Adipose tissue (tissue), 3 donors: Measurements from ENCODE around the gene C16orf78. TPM values are rescaled to one million over a fixed set of nuclear protein-coding genes. Genes with fewer than 3 reads are reported as not detected.

ENCODE experiments used
- H3K27ac ChIP-seq: one replicate; pipeline ENCODE4 v1.5.1; 2013; ENCODE audit warnings: low read depth, low read length
- WGBS, 3 donors: extraction: QIAGEN DNeasy Blood & Tissue Kit; methylation state at CpG; one replicate each; pipeline ENCODE4 v1.1.7; 2013; 5-methylcytosine and 5-hydroxymethylcytosine counted together
- polyA plus RNA-seq, 3 donors: library from polyadenylated mRNA; stranded (reverse); fragments of 200-250 nt; gene quantifications; one replicate each; pipeline ENCODE4 v1.2.3, GENCODE V29; 2013
- donor health status: healthy with polysubstance abuse.
- donor health status: Bipolar disorder and iron deficiency.
- donor health status: healthy.

The C16orf78 gene
- polyA plus RNA-seq, 3 donors = not detected

GRCh38 chr16:49414671-49415070, 41.1 kb downstream of the C16orf78 start:
- WGBS, 3 donors = 84 to 90% (median 86%) methylated on average over 15 of the region's 15 CpGs
- no peak overlapping the region for H3K27ac ChIP-seq

- no peak overlapping the region for H3K27ac ChIP-seq
- 78 to 90% (median 89%) methylated on average over 10 of the region's 10 CpGs for WGBS, 3 donors
Measured at GRCh38 chr16:49415083-49415482, 41.5 kb downstream of the C16orf78 start.

GRCh38 chr16:49416001-49416675, 42.5 kb downstream of the C16orf78 start:
- H3K27ac ChIP-seq = no peak overlapping the region
- 79 to 88% (median 88%) methylated on average over 15 of the region's 15 CpGs for WGBS, 3 donors

- H3K27ac ChIP-seq = no peak overlapping the region
- WGBS, 3 donors = 87 to 92% (median 92%) methylated on average over 2 of the region's 2 CpGs
Measured at GRCh38 chr16:49417354-49417753, 43.8 kb downstream of the C16orf78 start.

GRCh38 chr16:49419006-49419405, 45.4 kb downstream of the C16orf78 start:
- WGBS, 3 donors = 63 to 81% (median 74%) methylated on average over 13 of the region's 13 CpGs
- H3K27ac ChIP-seq = no peak overlapping the region

- no peak overlapping the region for H3K27ac ChIP-seq
- 27 to 62% (median 60%) methylated on average over 3 of the region's 3 CpGs for WGBS, 3 donors
Measured at GRCh38 chr16:49419862-49420261, 46.3 kb downstream of the C16orf78 start.

GRCh38 chr16:49422896-49423295, 49.3 kb downstream of the C16orf78 start:
- no peak overlapping the region for H3K27ac ChIP-seq
- 44 to 65% (median 60%) methylated on average over 5 of the region's 5 CpGs for WGBS, 3 donors

GRCh38 chr16:49424961-49425360, 51.4 kb downstream of the C16orf78 start:
- no peak overlapping the region for H3K27ac ChIP-seq
- 94 to 97% (median 95%) methylated on average over 6 of the region's 6 CpGs for WGBS, 3 donors

- H3K27ac ChIP-seq = no peak overlapping the region
- 84 to 92% (median 87%) methylated on average over 4 of the region's 4 CpGs for WGBS, 3 donors
Measured at GRCh38 chr16:49427771-49428170, 54.2 kb downstream of the C16orf78 start.

- 97 to 98% (median 97%) methylated on average over 2 of the region's 2 CpGs for WGBS, 3 donors
- H3K27ac ChIP-seq = no peak overlapping the region
Measured at GRCh38 chr16:49428808-49429207, 55.2 kb downstream of the C16orf78 start.

- no peak overlapping the region for H3K27ac ChIP-seq
- 79 to 86% (median 86%) methylated on average over 9 of the region's 9 CpGs for WGBS, 3 donors
Measured at GRCh38 chr16:49431040-49431439, 57.4 kb downstream of the C16orf78 start.

GRCh38 chr16:49431591-49432290, 58.1 kb downstream of the C16orf78 start:
- 71 to 85% (median 83%) methylated on average over 11 of the region's 11 CpGs for WGBS, 3 donors
- H3K27ac ChIP-seq = no peak overlapping the region

GRCh38 chr16:49434733-49435132, 61.1 kb downstream of the C16orf78 start:
- H3K27ac ChIP-seq = no peak overlapping the region
- WGBS, 3 donors = 89 to 96% (median 95%) methylated on average over 6 of the region's 6 CpGs

- H3K27ac ChIP-seq = no peak overlapping the region
- WGBS, 3 donors = 53 to 88% (median 86%) methylated on average over 7 of the region's 7 CpGs
Measured at GRCh38 chr16:49436181-49436580, 62.6 kb downstream of the C16orf78 start.

GRCh38 chr16:49437344-49437743, 63.7 kb downstream of the C16orf78 start:
- 61 to 89% (median 73%) methylated on average over 5 of the region's 5 CpGs for WGBS, 3 donors
- no peak overlapping the region for H3K27ac ChIP-seq

- no peak overlapping the region for H3K27ac ChIP-seq
- WGBS, 3 donors = 75 to 84% (median 79%) methylated on average over 7 of the region's 7 CpGs
Measured at GRCh38 chr16:49439050-49439449, 65.4 kb downstream of the C16orf78 start.

GRCh38 chr16:49439676-49440075, 66.1 kb downstream of the C16orf78 start:
- H3K27ac ChIP-seq = no peak overlapping the region
- WGBS, 3 donors = 92 to 95% (median 93%) methylated on average over 4 of the region's 4 CpGs

GRCh38 chr16:49440156-49441065, 66.8 kb downstream of the C16orf78 start:
- 61 to 76% (median 65%) methylated on average over 20 of the region's 20 CpGs for WGBS, 3 donors
- no peak overlapping the region for H3K27ac ChIP-seq

GRCh38 chr16:49441366-49441780, 67.8 kb downstream of the C16orf78 start:
- no peak overlapping the region for H3K27ac ChIP-seq
- WGBS, 3 donors = 9 to 22% (median 12%) methylated on average over 18 of the region's 18 CpGs
